Neural crest cell (in vitro differentiated cells): Measurements from ENCODE around the gene SPIRE2. TPM values are rescaled to one million over a fixed set of nuclear protein-coding genes. Genes with fewer than 3 reads are reported as not detected.
A peak's percentile ranks its signal among the peaks of the same experiment; 100 is the strongest.
"Not testable (repeated sequence)": the region's sequence is repeated elsewhere in the genome, so short reads cannot be mapped to it uniquely, and the experiment has no call there.

Experiments used
- DNase-seq: peaks from one replicate; pipeline ENCODE4 v3.0.0; 2021; ENCODE audit warnings: low read depth, mixed read lengths, low spot score
- H3K27ac Mint-ChIP-seq: one replicate; pipeline ENCODE4 v1.8.0; 2021; ENCODE audit warnings: mild to moderate bottlenecking, mixed read lengths; ENCODE audit not compliant: unreplicated experiment
- H3K27me3 Mint-ChIP-seq: 2 replicates; pipeline ENCODE4 v1.8.0; 2021; ENCODE audit warnings: low read depth, mild to moderate bottlenecking, mixed read lengths
- H3K36me3 Mint-ChIP-seq: 2 replicates; pipeline ENCODE4 v1.8.0; 2021; ENCODE audit warnings: low read depth, mild to moderate bottlenecking, mixed read lengths
- H3K4me1 Mint-ChIP-seq: 2 replicates; pipeline ENCODE4 v1.8.0; 2021; ENCODE audit warnings: mixed read lengths
- H3K4me3 Mint-ChIP-seq: one replicate; pipeline ENCODE4 v1.8.0; 2021; ENCODE audit warnings: mild to moderate bottlenecking, mixed read lengths
- H3K9me3 Mint-ChIP-seq: 2 replicates; pipeline ENCODE4 v1.8.0; 2021; ENCODE audit warnings: mixed read lengths
- CTCF ChIP-seq: fragments of 200-600 bp; sonication (generic); conservative IDR thresholded peaks from 2 replicates; pipeline ENCODE4 v1.5.0; 2021; ENCODE audit warnings: antibody characterized with exemption, mild to moderate bottlenecking
- total RNA-seq: library from RNA; stranded (reverse); gene quantifications from 2 replicates; pipeline ENCODE4 v1.2.1, GENCODE V29; 2021

SPIRE2 gene
- total RNA-seq, 1 donor from 2014 or later, result 18.0 TPM

- H3K36me3 Mint-ChIP-seq, result peaks cover 16% of the 10 kb centered on the region
Observed at GRCh38 chr16:89785523-89786155, 42.6 kb upstream of the SPIRE2 start.

GRCh38 chr16:89786474-89787364 is 41.6 kb upstream of the SPIRE2 start:
- Mint-ChIP-seq H3K4me1 (no peaks in the 10 kb centered on the region), H3K36me3 (peaks cover 16% of the 10 kb centered on the region), H3K27ac (no peak overlapping the region), H3K27me3 (no peaks in the 10 kb centered on the region), H3K9me3 (no peaks in the 10 kb centered on the region), H3K4me3 (no peak overlapping the region)
- DNase-seq, result no peak
- no peak for TF ChIP-seq CTCF

More at GRCh38 chr16:89785523-89786155, 42.6 kb upstream of the SPIRE2 start:
- Mint-ChIP-seq H3K4me1 (no peaks in the 10 kb centered on the region), H3K9me3 (no peaks in the 10 kb centered on the region), H3K27me3 (no peaks in the 10 kb centered on the region), H3K4me3 (no peak overlapping the region), H3K27ac (no peak overlapping the region)
- DNase-seq, result no peak
- TF ChIP-seq CTCF, result no peak

GRCh38 chr16:89787365-89787805 is 40.9 kb upstream of the SPIRE2 start:
- Mint-ChIP-seq H3K9me3 (no peaks in the 10 kb centered on the region), H3K36me3 (peaks cover 21% of the 10 kb centered on the region), H3K4me3 (no peak overlapping the region), H3K4me1 (no peaks in the 10 kb centered on the region), H3K27me3 (no peaks in the 10 kb centered on the region), H3K27ac (no peak overlapping the region)
- TF ChIP-seq CTCF, result no peak
- no peak for DNase-seq

GRCh38 chr16:89791278-89791995 is 36.8 kb upstream of the SPIRE2 start:
- Mint-ChIP-seq H3K4me1 (no peaks in the 10 kb centered on the region), H3K9me3 (no peaks in the 10 kb centered on the region), H3K4me3 (no peak overlapping the region), H3K27me3 (no peaks in the 10 kb centered on the region), H3K36me3 (peaks cover 17% of the 10 kb centered on the region), H3K27ac (no peak overlapping the region)
- no peak for DNase-seq
- no peak for TF ChIP-seq CTCF

GRCh38 chr16:89793092-89793491 is 35.2 kb upstream of the SPIRE2 start:
- H3K4me3 Mint-ChIP-seq, H3K27ac Mint-ChIP-seq, H3K4me1 Mint-ChIP-seq, H3K9me3 Mint-ChIP-seq, H3K27me3 Mint-ChIP-seq: not testable (repeated sequence)
- TF ChIP-seq CTCF, result peak; percentile 76
- DNase-seq, result peak; percentile 60
- H3K36me3 Mint-ChIP-seq, result peaks cover 14% of the 10 kb centered on the region
